HUDEP-2 (cell line): ENCODE measurements around the gene DENND1A.
A peak's percentile ranks its signal among the peaks of the same experiment; 100 is the strongest.

ENCODE experiments used
- DNase-seq, 76 experiments: peaks; one replicate each; lab custom pipeline; 2025; ENCODE audit not compliant: unreplicated experiment in 76 of 76; lab: John Stamatoyannopoulos, UW

Gene DENND1A

DNA sequence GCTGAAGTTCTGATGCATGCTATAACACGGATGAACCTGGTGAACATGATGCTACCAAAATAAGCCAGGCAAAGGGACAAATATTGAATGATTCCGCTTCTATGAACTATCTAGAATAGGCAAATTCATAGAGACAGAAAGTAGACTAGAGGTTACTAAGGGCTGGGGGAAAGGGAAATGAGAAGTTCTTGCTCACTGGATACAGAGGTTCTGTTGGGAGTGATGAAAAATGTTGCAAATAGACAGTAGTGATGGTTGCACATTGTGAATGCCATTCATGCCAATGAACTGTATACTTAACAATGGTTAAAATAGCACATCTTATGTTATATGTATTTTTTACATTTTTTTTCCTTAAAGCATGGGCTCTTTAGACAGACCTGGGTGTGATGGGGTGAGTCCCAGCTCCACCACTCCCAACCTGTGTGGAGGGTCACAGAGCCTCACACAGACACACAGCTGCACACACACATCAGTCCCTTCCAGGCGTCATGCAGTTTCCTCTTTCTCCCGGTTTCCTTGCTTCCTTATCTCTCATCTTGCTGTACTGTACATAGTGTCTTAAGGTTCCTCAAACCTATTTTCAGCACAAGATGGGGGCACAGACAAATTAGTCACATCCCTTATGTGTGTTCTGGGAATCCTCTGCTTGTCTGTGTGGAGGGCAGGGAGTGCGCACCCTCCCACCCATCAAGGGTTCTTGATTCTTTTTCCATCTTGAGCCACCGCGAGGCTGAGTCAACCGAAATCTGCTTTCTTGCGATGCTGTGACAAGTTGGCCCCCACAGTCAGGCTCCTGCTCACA is 381.0 kb downstream of the DENND1A start:
- peak in 2 of 76 experiments; percentile 8 to 10 for DNase-seq

DNA sequence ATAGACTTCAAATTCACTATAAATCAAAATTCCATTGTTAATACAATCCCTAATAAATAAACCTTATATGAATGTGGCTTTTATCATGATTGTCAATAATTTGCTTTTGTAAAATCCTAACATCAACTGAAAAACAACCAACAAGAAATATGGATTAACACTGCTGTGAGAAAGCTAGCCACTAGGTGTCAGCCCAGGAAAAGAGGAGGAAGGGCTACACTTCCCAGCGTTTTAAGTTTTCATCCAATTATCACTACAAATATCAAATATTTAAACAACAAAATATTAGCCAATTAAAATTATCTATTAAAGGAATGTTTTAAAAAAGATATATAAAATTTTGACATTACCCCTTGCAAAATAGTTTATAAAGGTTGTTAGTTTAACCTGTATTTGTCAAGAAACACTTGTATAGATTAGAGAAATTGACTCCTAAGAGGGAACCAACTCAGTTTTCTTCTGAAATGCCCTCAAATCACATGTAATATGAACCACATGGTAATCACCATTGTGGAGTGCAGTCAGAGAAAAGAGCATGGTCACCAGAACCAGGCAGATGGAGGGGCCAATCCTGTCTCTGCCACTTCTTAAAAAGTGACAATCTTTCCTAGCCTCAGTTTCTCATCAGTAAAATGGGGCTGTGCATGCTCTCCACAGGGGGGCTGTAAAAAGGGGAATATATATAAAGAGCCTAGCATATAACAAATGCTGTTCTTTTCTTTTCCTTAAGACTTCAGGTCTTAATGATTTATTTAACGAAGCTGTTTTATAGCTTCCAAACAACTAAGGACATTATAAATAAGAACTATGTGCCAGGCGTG is 385.7 kb downstream of the DENND1A start:
- peak in 8 of 76 experiments; percentile 1 to 25 (median 8) for DNase-seq

- DNase-seq: no peak
Observed at GRCh38 chr9:123543492-123543891, 386.4 kb downstream of the DENND1A start.

GRCh38 chr9:123542435-123543225 is 387.3 kb downstream of the DENND1A start:
- DNase-seq: no peak

DNA sequence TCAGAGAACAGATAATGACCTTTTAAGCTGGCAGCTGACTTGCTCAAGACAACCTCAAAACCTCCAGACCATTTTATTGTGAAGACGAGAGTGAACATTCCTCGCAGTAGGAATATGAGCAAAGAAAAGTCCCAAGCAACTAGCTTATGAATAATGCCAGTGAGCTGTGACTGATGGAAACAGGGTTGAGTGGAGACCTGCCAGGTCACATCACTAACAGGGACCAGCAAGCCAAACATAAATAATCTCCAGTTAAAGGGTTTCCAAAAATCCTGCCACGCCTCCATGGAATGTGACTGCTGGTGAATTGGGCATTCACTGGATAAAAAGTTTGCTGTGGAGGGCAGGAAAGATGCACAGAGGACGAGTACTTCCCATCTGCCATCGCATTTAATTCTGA is 388.5 kb downstream of the DENND1A start:
- DNase-seq: no peak

DNA sequence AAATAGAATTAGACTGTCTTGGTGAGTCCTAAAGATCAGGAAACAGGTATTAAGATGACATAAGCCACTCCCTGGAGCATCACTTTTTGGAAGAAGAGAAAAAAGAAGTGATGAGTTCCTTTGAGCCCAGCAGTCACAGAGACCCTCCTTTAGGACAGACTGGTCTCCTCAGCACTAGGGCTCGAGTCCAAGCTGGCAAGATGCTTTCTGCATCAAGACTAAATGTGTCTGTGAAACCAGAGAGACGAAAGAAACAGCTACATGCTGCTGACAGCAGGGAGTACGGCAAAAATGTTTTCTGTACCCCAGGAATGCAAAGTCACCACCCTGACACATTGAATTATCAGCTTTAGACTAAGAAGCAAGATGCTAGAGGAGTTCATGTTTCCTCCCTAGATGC is 389.5 kb downstream of the DENND1A start:
- DNase-seq: no peak

GRCh38 chr9:123537809-123538208 is 392.1 kb downstream of the DENND1A start:
- DNase-seq: no peak

DNA sequence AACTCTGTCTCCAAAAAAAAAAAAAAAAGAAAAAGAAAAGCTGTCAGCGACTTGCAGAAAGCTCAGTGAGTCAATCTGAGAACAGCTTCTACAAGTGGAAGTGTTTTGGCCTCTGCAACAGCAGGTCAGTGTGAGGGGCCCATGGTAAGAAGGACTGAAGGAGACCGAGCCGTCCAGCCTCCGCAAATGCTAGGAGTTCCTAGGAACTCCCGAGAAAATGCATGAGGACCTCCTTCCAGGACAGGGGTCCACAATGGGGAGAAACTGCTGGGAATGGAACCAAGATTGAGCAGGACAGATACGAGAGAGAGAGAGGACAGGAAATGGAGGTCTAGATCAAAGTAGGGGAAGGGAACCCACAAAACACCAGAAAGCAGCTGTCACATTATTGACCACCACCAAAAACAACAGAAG is 393.5 kb downstream of the DENND1A start:
- DNase-seq: no peak

GRCh38 chr9:123534336-123534735 is 395.6 kb downstream of the DENND1A start:
- no peak for DNase-seq

DNA sequence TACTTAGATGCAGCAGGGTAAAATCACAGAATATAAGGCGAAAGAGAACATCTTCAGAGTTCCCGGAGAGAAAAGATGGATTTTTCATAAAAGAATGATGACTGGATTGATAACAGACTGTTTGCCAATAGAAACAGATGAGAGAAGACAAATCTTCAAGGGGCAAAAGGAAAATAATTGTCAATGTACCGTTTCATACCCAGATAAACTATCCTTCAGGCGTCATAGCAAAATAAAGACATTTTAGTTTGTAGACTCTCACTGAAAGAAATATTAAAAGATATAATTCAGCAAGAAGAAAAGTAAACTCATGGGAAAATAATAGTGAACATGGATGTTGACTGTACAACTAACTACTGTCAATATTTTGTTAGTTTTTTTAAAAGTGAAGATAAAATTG is 399.7 kb downstream of the DENND1A start:
- DNase-seq: no peak

GRCh38 chr9:123528501-123528900 is 401.4 kb downstream of the DENND1A start:
- no peak for DNase-seq

GRCh38 chr9:123527981-123528380 is 401.9 kb downstream of the DENND1A start:
- no peak for DNase-seq

DNA sequence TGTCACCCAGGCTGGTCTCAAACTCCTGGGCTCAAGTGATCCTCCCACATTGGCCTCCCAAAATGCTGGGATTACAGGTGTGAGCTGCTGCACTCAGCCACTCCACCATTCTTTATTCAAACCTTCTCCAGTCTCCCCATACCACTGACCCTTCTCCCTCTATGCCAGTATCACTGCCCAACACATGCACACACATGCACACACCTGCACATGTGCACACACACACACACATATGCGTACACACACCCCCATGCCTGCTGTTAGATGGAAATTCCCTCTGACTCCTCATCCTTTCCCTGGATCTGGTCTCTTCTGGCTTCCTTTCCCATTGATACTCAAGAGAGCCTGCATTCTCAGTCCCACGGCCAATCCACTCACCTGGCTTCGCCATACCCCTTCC is 404.0 kb downstream of the DENND1A start:
- no peak for DNase-seq

GRCh38 chr9:123525424-123525823 is 404.5 kb downstream of the DENND1A start:
- no peak for DNase-seq

DNA sequence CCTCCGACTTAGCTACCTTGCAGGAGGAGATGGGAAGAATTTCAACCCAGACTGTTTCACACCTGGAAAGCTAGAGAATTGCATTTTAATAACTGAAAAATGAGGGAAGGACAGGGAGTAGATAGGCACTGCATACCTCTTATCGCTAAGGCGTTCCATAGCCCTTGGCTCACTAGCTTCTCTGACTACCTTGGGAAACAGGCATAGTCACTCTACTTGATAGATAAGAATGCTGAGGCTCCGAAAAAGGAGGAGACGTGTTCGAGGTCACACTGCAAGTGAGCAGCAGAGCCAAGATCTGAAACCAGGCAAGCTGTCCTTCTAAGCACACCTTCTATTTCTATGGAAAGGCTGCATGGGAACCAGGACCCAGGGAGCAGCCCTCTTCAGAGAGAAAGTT is 405.1 kb downstream of the DENND1A start:
- DNase-seq: no peak

DNA sequence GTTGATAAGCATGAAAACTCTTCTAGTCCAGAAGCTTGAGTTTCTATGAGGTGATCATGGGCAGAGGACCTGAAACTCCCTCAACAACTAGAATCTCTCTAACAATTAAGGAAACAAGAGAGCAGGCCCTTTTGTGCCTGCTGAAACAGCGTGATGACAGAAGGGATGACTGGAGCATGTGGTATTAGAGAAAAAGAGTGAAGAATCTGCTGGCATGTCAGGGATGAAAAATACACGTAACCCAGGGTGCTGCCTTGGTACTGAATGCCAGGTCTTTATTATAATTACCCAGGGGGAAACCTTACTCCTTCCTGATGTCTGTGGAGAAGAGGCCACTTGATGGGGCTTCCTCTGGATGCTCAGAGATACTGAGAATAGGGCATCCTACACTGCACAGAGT is 406.1 kb downstream of the DENND1A start:
- no peak for DNase-seq

GRCh38 chr9:123523001-123523400 is 406.9 kb downstream of the DENND1A start:
- DNase-seq: no peak

DNA sequence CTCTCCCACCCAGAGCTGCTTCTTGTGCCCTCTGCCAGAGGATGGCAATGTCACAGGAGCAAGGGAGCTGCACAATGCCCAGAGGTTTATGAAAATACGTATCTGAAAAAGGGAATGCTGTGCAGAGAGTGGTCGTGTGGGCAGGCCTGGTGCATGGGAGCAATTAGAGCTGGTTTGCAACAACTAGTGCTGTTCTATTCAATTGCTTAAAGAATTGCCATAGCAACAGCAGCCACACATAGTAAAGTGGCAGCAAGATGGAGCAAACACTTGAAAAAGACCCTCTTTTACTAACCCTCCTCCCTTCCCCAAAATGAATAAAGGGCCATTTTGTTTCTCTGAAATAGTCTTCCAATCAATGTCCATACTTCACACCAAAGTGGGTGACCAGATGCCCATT is 407.7 kb downstream of the DENND1A start:
- no peak for DNase-seq

DNA sequence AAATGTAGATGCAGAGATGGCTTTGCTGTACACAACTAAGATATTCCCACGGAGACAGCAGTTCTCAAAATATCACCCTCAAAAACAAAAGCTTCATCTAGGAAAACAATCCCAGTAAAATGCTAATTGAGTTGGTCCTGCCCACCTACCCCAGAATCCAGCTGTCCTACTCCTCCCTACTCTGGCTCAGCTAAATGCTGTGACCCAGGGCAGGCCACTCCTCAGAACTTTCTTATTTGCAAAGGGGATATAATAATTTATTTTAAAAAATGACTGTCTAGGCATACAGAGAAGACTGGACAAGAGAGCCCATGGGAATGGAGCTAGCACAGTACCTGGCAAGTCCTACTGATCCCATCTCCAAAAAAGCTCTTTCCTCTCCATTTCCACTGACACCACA is 411.6 kb downstream of the DENND1A start:
- no peak for DNase-seq

- no peak for DNase-seq
Observed at GRCh38 chr9:123517512-123517911, 412.4 kb downstream of the DENND1A start.

DNA sequence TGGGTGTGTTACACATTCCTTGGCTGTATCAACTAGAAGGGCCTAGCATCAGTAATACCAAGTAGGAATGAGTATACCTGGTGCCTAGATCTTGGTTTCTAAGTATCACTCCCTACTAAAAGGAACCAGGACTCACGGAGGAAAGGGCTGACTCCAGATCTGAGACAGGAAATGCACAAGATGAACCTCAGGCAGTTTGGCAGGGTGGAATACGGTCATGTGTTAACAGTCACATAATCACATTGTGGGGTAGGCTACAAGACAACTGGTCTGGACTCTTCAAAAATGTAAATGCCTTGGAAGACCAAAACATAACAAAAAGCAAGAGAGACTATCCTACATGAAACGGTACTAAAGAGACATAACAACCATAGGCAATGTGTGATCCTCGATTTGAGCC is 415.2 kb downstream of the DENND1A start:
- no peak for DNase-seq
